Liver (tissue), 9 donors: ENCODE results near the gene HLA-A. TPM values are rescaled to one million over a fixed set of nuclear protein-coding genes. Genes with fewer than 3 reads are reported as not detected.

Source experiments
- DNase-seq: peaks from one replicate; pipeline ENCODE4 v3.0.0-alpha.2; 2017; ENCODE audit warnings: low spot score
- H3K27ac ChIP-seq, 2 donors: one replicate each; pipeline ENCODE4 v1.7.0; 2013; ENCODE audit warnings: inconsistent platforms in 2 of 2, low read length in 2 of 2, control low read depth in 1 of 2, low read depth in 1 of 2, mild to moderate bottlenecking in 1 of 2
- H3K27me3 ChIP-seq, 4 donors: one replicate each; pipeline versions ENCODE4 v1.6.1 to v1.7.0; 2013; ENCODE audit warnings: low read length in 3 of 4, inconsistent platforms in 1 of 4, mild to moderate bottlenecking in 1 of 4, moderate library complexity in 1 of 4; ENCODE audit not compliant: control insufficient read depth in 4 of 4, insufficient read depth in 4 of 4
- H3K36me3 ChIP-seq, 4 donors: one replicate each; pipeline versions ENCODE4 v1.6.1 to v1.7.0; 2013; ENCODE audit warnings: low read length in 3 of 4, mild to moderate bottlenecking in 3 of 4, low read depth in 1 of 4, moderate library complexity in 1 of 4; ENCODE audit not compliant: control insufficient read depth in 4 of 4, insufficient read depth in 3 of 4
- H3K4me1 ChIP-seq, 4 donors: one replicate each; pipeline versions ENCODE4 v1.6.1 to v1.7.0; 2013; ENCODE audit warnings: low read length in 3 of 4, mild to moderate bottlenecking in 3 of 4, moderate library complexity in 1 of 4; ENCODE audit not compliant: control insufficient read depth in 4 of 4, insufficient read depth in 4 of 4
- H3K4me3 ChIP-seq, 3 donors: one replicate each; pipeline versions ENCODE4 v1.6.1 to v1.7.0; 2013; ENCODE audit warnings: low read length in 3 of 3, control low read depth in 1 of 3, low read depth in 1 of 3, mild to moderate bottlenecking in 1 of 3
- H3K9ac ChIP-seq, 2 donors: one replicate each; pipeline ENCODE4 v1.7.0; 2013; ENCODE audit warnings: low read length in 2 of 2, mild to moderate bottlenecking in 2 of 2, moderate library complexity in 2 of 2, control low read depth in 1 of 2, low read depth in 1 of 2
- H3K9me3 ChIP-seq, 4 donors: one replicate each; pipeline versions ENCODE4 v1.6.1 to v1.7.0; 2013; ENCODE audit warnings: low read length in 3 of 4; ENCODE audit not compliant: control insufficient read depth in 4 of 4
- FOXA1 ChIP-seq: IDR thresholded peaks from 2 replicates; pipeline ENCODE4 v1.6.1; 2016; ENCODE audit warnings: antibody characterized with exemption
- FOXA2 ChIP-seq: IDR thresholded peaks from 2 replicates; pipeline ENCODE4 v1.6.1; 2016; ENCODE audit warnings: antibody characterized with exemption
- GABPA ChIP-seq, 2 donors: IDR thresholded peaks in 1 of 2; conservative IDR thresholded peaks in 1 of 2; 2 replicates each; pipeline ENCODE4 v1.6.1; 2016; ENCODE audit warnings: antibody characterized with exemption in 2 of 2, mild to moderate bottlenecking in 1 of 2, moderate library complexity in 1 of 2
- HNF4A ChIP-seq, 2 donors: conservative IDR thresholded peaks; 2 replicates each; pipeline ENCODE4 v1.6.1; 2016; ENCODE audit warnings: antibody characterized with exemption in 2 of 2, mild to moderate bottlenecking in 2 of 2
- HNF4G ChIP-seq: IDR thresholded peaks from 2 replicates; pipeline ENCODE4 v1.6.1; 2016; ENCODE audit warnings: antibody characterized with exemption
- JUND ChIP-seq, 2 donors: IDR thresholded peaks; 2 replicates each; pipeline ENCODE4 v1.6.1; 2016; ENCODE audit warnings: antibody characterized with exemption in 2 of 2
- NR2F2 ChIP-seq: IDR thresholded peaks from 2 replicates; pipeline ENCODE4 v1.6.1; 2016; ENCODE audit warnings: antibody characterized with exemption
- RAD21 ChIP-seq, 2 donors: IDR thresholded peaks; 2 replicates each; pipeline ENCODE4 v1.6.1; 2016; ENCODE audit warnings: antibody characterized with exemption in 2 of 2, mild to moderate bottlenecking in 2 of 2
- RXRA ChIP-seq, 2 donors: IDR thresholded peaks; 2 replicates each; pipeline ENCODE4 v1.6.1; 2017 to 2018; ENCODE audit warnings: antibody characterized with exemption in 2 of 2, mild to moderate bottlenecking in 1 of 2
- SP1 ChIP-seq: IDR thresholded peaks from 2 replicates; pipeline ENCODE4 v1.6.1; 2018; ENCODE audit warnings: antibody characterized with exemption, mild to moderate bottlenecking
- TAF1 ChIP-seq: conservative IDR thresholded peaks from 2 replicates; pipeline ENCODE4 v1.6.1; 2016; ENCODE audit warnings: antibody characterized with exemption, mild to moderate bottlenecking
- YY1 ChIP-seq: IDR thresholded peaks from 2 replicates; pipeline ENCODE4 v1.6.1; 2016; ENCODE audit warnings: antibody characterized with exemption, mild to moderate bottlenecking
- WGBS: extraction: QIAGEN DNeasy Blood & Tissue Kit; methylation state at CpG from one replicate; pipeline ENCODE4 v1.1.7; 2013; 5-methylcytosine and 5-hydroxymethylcytosine counted together
- polyA plus RNA-seq, 2 donors: library from polyadenylated mRNA; stranded (reverse) in 1 of 2; unstranded in 1 of 2; fragments of 200-250 nt in 1 of 2; fragments of >200 nt in 1 of 2; fragmentation: Nextera tagmentation in 1 of 2; extraction: Ambion mirVana in 1 of 2; gene quantifications; one replicate each; pipeline versions ENCODE4 v1.2.1 to v1.2.3, GENCODE V29; 2013 to 2015
- total RNA-seq, 2 donors: library from RNA; depleted of rRNA; stranded (reverse); fragments of >200 nt; gene quantifications; one replicate each; pipeline ENCODE4 v1.2.3, GENCODE V29; 2014
- TF ChIP-seq, protein P1 (sequence below): IDR thresholded peaks from 2 replicates; pipeline ENCODE4 v1.6.1; 2016; ENCODE audit warnings: antibody characterized with exemption
- TF ChIP-seq, protein P2 (sequence below): IDR thresholded peaks from 2 replicates; pipeline ENCODE4 v1.6.1; 2016; ENCODE audit warnings: antibody characterized with exemption
- TF ChIP-seq, protein P3 (sequence below): IDR thresholded peaks from 2 replicates; pipeline ENCODE4 v1.6.1; 2016; ENCODE audit warnings: antibody characterized with exemption, mild to moderate bottlenecking
- TF ChIP-seq, protein P4 (sequence below): fragments of 150-350 bp; IDR thresholded peaks from 2 replicates; pipeline ENCODE4 v1.5.1; 2017; ENCODE audit warnings: improper control_type of control experiment, low read depth, low read length; ENCODE audit not compliant: missing input control
- TF ChIP-seq, protein P5 (sequence below): IDR thresholded peaks from 2 replicates; pipeline ENCODE4 v1.6.1; 2016; ENCODE audit warnings: antibody characterized with exemption
- donor health status: healthy.
- donor health status: healthy.
- donor health status: healthy.
- donor health status: healthy.
- donor health status: healthy.

The HLA-A gene
- total and polyA plus RNA-seq, 4 donors, result 145 to 321 (median 223) TPM

DNA sequence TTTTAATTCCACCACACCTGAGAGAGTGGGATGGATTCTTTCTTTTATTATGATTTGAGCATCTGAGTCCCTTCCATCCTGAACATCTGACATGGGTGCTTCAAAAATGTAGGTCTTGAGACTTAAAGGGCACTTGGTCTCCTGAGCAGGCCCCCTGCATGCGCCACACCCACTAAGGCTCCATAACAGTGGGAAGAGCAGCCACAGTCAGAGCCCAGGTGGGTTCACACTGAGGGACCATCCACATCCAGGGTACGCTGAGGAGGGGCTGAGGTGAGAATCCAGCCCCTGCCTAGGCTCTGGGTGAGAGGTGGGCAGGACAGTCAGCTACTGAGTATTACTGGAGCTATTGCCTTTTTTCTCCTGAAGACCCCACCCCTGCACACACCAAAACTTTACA is 42.7 kb downstream of the HLA-A start:
- Histone ChIP-seq H3K9me3 (no peaks in the 10 kb centered on the region), H3K4me1 (no peaks in the 10 kb centered on the region), H3K9ac (no peak overlapping the region), H3K27ac (no peak overlapping the region), H3K36me3 (no peaks in the 10 kb centered on the region), H3K27me3 (no peaks in the 10 kb centered on the region), H3K4me3 (no peak overlapping the region)
- 74% methylated on average over 2 of the region's 2 CpGs for WGBS
- no peak for DNase-seq
- TF ChIP-seq, protein P1, sequence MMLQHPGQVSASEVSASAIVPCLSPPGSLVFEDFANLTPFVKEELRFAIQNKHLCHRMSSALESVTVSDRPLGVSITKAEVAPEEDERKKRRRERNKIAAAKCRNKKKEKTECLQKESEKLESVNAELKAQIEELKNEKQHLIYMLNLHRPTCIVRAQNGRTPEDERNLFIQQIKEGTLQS, result no peak
- TF ChIP-seq RXRA (IDR thresholded peaks at IDR 0.05) (no peak), FOXA1 (no peak), GABPA (IDR thresholded peaks at IDR 0.05 in 1 of 2, conservative IDR thresholded peaks at IDR 0.05 in 1 of 2) (no peak), RAD21 (IDR thresholded peaks at IDR 0.05) (no peak), YY1 (no peak)
- TF ChIP-seq, protein P2, sequence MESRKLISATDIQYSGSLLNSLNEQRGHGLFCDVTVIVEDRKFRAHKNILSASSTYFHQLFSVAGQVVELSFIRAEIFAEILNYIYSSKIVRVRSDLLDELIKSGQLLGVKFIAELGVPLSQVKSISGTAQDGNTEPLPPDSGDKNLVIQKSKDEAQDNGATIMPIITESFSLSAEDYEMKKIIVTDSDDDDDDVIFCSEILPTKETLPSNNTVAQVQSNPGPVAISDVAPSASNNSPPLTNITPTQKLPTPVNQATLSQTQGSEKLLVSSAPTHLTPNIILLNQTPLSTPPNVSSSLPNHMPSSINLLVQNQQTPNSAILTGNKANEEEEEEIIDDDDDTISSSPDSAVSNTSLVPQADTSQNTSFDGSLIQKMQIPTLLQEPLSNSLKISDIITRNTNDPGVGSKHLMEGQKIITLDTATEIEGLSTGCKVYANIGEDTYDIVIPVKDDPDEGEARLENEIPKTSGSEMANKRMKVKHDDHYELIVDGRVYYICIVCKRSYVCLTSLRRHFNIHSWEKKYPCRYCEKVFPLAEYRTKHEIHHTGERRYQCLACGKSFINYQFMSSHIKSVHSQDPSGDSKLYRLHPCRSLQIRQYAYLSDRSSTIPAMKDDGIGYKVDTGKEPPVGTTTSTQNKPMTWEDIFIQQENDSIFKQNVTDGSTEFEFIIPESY, result no peak
- TF ChIP-seq, protein P3, sequence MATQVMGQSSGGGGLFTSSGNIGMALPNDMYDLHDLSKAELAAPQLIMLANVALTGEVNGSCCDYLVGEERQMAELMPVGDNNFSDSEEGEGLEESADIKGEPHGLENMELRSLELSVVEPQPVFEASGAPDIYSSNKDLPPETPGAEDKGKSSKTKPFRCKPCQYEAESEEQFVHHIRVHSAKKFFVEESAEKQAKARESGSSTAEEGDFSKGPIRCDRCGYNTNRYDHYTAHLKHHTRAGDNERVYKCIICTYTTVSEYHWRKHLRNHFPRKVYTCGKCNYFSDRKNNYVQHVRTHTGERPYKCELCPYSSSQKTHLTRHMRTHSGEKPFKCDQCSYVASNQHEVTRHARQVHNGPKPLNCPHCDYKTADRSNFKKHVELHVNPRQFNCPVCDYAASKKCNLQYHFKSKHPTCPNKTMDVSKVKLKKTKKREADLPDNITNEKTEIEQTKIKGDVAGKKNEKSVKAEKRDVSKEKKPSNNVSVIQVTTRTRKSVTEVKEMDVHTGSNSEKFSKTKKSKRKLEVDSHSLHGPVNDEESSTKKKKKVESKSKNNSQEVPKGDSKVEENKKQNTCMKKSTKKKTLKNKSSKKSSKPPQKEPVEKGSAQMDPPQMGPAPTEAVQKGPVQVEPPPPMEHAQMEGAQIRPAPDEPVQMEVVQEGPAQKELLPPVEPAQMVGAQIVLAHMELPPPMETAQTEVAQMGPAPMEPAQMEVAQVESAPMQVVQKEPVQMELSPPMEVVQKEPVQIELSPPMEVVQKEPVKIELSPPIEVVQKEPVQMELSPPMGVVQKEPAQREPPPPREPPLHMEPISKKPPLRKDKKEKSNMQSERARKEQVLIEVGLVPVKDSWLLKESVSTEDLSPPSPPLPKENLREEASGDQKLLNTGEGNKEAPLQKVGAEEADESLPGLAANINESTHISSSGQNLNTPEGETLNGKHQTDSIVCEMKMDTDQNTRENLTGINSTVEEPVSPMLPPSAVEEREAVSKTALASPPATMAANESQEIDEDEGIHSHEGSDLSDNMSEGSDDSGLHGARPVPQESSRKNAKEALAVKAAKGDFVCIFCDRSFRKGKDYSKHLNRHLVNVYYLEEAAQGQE, result no peak

DNA sequence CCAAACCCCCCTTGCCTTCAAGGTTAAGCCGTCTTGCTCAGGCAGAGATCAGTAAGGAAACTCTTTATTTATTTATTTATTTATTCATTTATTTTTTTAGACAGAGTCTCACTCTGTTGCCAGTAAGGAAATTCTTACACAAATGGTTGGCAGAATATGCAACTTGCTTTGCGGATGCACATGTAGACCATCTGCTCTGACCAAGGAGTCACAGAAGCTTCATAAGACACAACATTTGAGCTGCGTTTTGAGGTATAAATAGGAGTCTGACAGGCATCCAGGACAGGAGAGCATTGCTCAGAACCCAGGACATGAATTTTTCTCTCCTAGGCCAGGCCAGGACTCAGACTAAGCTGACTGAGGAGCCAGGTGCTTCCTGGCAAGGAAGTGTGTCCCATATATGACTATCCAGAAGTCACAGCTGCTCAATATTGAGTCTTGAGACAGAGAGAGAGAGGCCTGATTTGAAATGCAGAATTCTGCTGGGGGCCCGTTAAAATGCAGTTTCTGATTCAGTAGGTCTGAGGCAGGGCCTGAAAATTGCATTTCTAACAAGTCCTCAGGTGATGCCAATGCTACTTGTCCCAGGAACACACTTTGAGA is 43.9 kb downstream of the HLA-A start:
- no peaks in the 10 kb centered on the region for H3K9me3 ChIP-seq
- H3K27ac ChIP-seq, result no peak overlapping the region
- 60% methylated on average over 4 of the region's 4 CpGs for WGBS
- no peak for DNase-seq
- no peak overlapping the region for H3K9ac ChIP-seq
- no peaks in the 10 kb centered on the region for H3K27me3 ChIP-seq
- H3K36me3 ChIP-seq, result no peaks in the 10 kb centered on the region
- H3K4me1 ChIP-seq, result no peaks in the 10 kb centered on the region
- H3K4me3 ChIP-seq, result no peak overlapping the region
- no peak for TF ChIP-seq YY1
- TF ChIP-seq FOXA2, result no peak
- no peak for TF ChIP-seq GABPA (IDR thresholded peaks at IDR 0.05 in 1 of 2, conservative IDR thresholded peaks at IDR 0.05 in 1 of 2)
- TF ChIP-seq NR2F2, result no peak
- no peak for TF ChIP-seq HNF4G
- TF ChIP-seq, protein P4, sequence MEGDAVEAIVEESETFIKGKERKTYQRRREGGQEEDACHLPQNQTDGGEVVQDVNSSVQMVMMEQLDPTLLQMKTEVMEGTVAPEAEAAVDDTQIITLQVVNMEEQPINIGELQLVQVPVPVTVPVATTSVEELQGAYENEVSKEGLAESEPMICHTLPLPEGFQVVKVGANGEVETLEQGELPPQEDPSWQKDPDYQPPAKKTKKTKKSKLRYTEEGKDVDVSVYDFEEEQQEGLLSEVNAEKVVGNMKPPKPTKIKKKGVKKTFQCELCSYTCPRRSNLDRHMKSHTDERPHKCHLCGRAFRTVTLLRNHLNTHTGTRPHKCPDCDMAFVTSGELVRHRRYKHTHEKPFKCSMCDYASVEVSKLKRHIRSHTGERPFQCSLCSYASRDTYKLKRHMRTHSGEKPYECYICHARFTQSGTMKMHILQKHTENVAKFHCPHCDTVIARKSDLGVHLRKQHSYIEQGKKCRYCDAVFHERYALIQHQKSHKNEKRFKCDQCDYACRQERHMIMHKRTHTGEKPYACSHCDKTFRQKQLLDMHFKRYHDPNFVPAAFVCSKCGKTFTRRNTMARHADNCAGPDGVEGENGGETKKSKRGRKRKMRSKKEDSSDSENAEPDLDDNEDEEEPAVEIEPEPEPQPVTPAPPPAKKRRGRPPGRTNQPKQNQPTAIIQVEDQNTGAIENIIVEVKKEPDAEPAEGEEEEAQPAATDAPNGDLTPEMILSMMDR, result no peak
- TF ChIP-seq TAF1, result no peak
- TF ChIP-seq RXRA (IDR thresholded peaks at IDR 0.05), result no peak
- TF ChIP-seq FOXA1, result no peak
- TF ChIP-seq, protein P3, result no peak
- no peak for TF ChIP-seq RAD21 (IDR thresholded peaks at IDR 0.05)
- TF ChIP-seq, protein P1, result no peak
- no peak for TF ChIP-seq SP1
- TF ChIP-seq JUND (IDR thresholded peaks at IDR 0.05), result no peak
- TF ChIP-seq, protein P5, sequence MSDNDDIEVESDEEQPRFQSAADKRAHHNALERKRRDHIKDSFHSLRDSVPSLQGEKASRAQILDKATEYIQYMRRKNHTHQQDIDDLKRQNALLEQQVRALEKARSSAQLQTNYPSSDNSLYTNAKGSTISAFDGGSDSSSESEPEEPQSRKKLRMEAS, result no peak
- TF ChIP-seq, protein P2, result no peak
- no peak for TF ChIP-seq HNF4A (conservative IDR thresholded peaks at IDR 0.05)
